HCT116 (cell line): ENCODE measurements around the gene UBTD1. TPM values are rescaled to one million over a fixed set of nuclear protein-coding genes. Genes with fewer than 3 reads are reported as not detected.
A peak's percentile ranks its signal among the peaks of the same experiment; 100 is the strongest.
"Not testable (repeated sequence)": the region's sequence is repeated elsewhere in the genome, so short reads cannot be mapped to it uniquely, and the experiment has no call there.

Experiments used
- ATAC-seq: fragments of 200-7000 bp; cut with Tn5 transposase; 2 replicates; pipeline ENCODE4 v1.9.1; 2020; ENCODE audit warnings: mild to moderate bottlenecking, moderate library complexity
- BruUV-seq: library from RNA; stranded (reverse); fragments of 400-500 nt; replicated peaks from 2 replicates; lab custom pipeline; 2021; lab: Mats Ljungman, UMichigan
- CTCF ChIA-PET: fragments of 300-600 bp; sonication (Branson Sonifier 250); formaldehyde crosslinking; loops from one replicate; lab custom pipeline; 2021; ENCODE audit warnings: antibody characterized with exemption; lab: Charles Lee
- POLR2A ChIA-PET: fragments of 300-600, 350-600 bp; sonication (Branson Sonifier 250); formaldehyde crosslinking; loops from one replicate; lab custom pipeline; 2021; ENCODE audit warnings: antibody characterized with exemption; lab: Charles Lee
- RAD21 ChIA-PET, 2 experiments: fragments of 300-600 bp; sonication (Branson Sonifier 250); formaldehyde crosslinking; loops; one replicate each; lab custom pipeline; 2023; ENCODE audit warnings: low total read pairs in 2 of 2; ENCODE audit not compliant: uncharacterized antibody in 2 of 2, unreplicated experiment in 2 of 2, low non-redundant PET in 1 of 2; lab: Charles Lee
- DNase-seq: peaks from one replicate; pipeline ENCODE4 v3.0.0-alpha.2; 2010; ENCODE audit warnings: low read depth, low spot score
- H2AFZ ChIP-seq: fragments of 200-600 bp; shearing (Covaris generic), sonication (generic); 2 replicates; pipeline ENCODE4 v1.6.1; 2017; ENCODE audit warnings: low read depth, mixed run types, mixed read lengths, antibody characterized with exemption, low read length; ENCODE audit not compliant: poor library complexity, severe bottlenecking
- H3K27ac ChIP-seq: 2 replicates; pipeline ENCODE4 v1.5.1; 2012; ENCODE audit warnings: low read depth, low read length
- H3K27me3 ChIP-seq: fragments of 200-600 bp; sonication (generic); 2 replicates; pipeline ENCODE4 v1.6.1; 2016; ENCODE audit warnings: mixed run types, low read length, mixed read lengths; ENCODE audit not compliant: insufficient read depth
- H3K36me3 ChIP-seq, 2 experiments: fragments of 200-500 bp in 1 of 2; fragments of 200-600 bp in 1 of 2; sonication (Bioruptor generic) in 1 of 2; sonication (generic) in 1 of 2; 2 replicates each; pipeline versions ENCODE4 v1.5.1 to v1.6.1; 2014 to 2016; ENCODE audit warnings: low read length in 2 of 2, inconsistent platforms in 1 of 2, mixed read lengths in 1 of 2, mixed run types in 1 of 2; ENCODE audit not compliant: insufficient read depth in 2 of 2, control insufficient read depth in 1 of 2
- H3K4me1 ChIP-seq, 2 experiments: fragments of 200-600 bp in 1 of 2; sonication (generic) in 1 of 2; 2 replicates each; pipeline versions ENCODE4 v1.5.1 to v1.6.1; 2012 to 2017; ENCODE audit warnings: low read length in 2 of 2, inconsistent platforms in 1 of 2, mild to moderate bottlenecking in 1 of 2, mixed read lengths in 1 of 2, mixed run types in 1 of 2, moderate library complexity in 1 of 2; ENCODE audit not compliant: insufficient read depth in 2 of 2, control insufficient read depth in 1 of 2
- H3K4me2 ChIP-seq: fragments of 200-600 bp; sonication (generic); 2 replicates; pipeline ENCODE4 v1.6.1; 2017; ENCODE audit warnings: mixed run types, low read length, mixed read lengths
- H3K4me3 ChIP-seq, 2 experiments: fragments of 200-600 bp in 1 of 2; sonication (generic) in 1 of 2; replicated peaks in 1 of 2; 2 replicates each; pipeline ENCODE4 v1.5.1; 2011 to 2016; ENCODE audit warnings: low read length in 2 of 2, control low read depth in 1 of 2, low read depth in 1 of 2, mild to moderate bottlenecking in 1 of 2, mixed read lengths in 1 of 2, mixed run types in 1 of 2
- H3K79me2 ChIP-seq: fragments of 200-600 bp; sonication (generic); 2 replicates; pipeline ENCODE4 v1.6.1; 2017; ENCODE audit warnings: mild to moderate bottlenecking, mixed run types, low read length, moderate library complexity, mixed read lengths; ENCODE audit not compliant: insufficient read depth
- H3K9ac ChIP-seq: fragments of 200-600 bp; sonication (generic); 2 replicates; pipeline ENCODE4 v1.6.1; 2016; ENCODE audit warnings: low read length, mixed read lengths
- H3K9me2 ChIP-seq: fragments of 200-600 bp; sonication (generic), shearing (Covaris generic); 2 replicates; pipeline ENCODE4 v1.6.1; 2017; ENCODE audit warnings: mixed run types, mild to moderate bottlenecking, moderate library complexity; ENCODE audit not compliant: insufficient read depth
- H3K9me3 ChIP-seq, 2 experiments: fragments of 200-500 bp in 1 of 2; fragments of 200-600 bp in 1 of 2; sonication (Bioruptor generic) in 1 of 2; sonication (generic) in 1 of 2; 2 replicates each; pipeline ENCODE4 v1.6.1; 2014 to 2017; ENCODE audit warnings: low read length in 2 of 2, mixed read lengths in 2 of 2, inconsistent platforms in 1 of 2, low read depth in 1 of 2, mild to moderate bottlenecking in 1 of 2, mixed run types in 1 of 2, moderate library complexity in 1 of 2; ENCODE audit not compliant: control insufficient read depth in 1 of 2, insufficient read depth in 1 of 2
- H4K20me1 ChIP-seq: fragments of 200-600 bp; sonication (generic), shearing (Covaris generic); 2 replicates; pipeline ENCODE4 v1.6.1; 2017; ENCODE audit warnings: mixed run types, mild to moderate bottlenecking, moderate library complexity; ENCODE audit not compliant: insufficient read depth
- CBX3 ChIP-seq: IDR thresholded peaks from 2 replicates; pipeline ENCODE4 v1.6.1; 2012; ENCODE audit warnings: low read depth
- ELF1 ChIP-seq: IDR thresholded peaks from 2 replicates; pipeline ENCODE4 v1.6.1; 2012; ENCODE audit warnings: low read depth, borderline replicate concordance
- EZH2 ChIP-seq: fragments of 200-600 bp; sonication (generic); IDR thresholded peaks from 2 replicates; pipeline ENCODE4 v1.6.1; 2017; ENCODE audit warnings: antibody characterized with exemption, mixed run types
- intact Hi-C: fragments of 100-400 bp; cut with micrococcal nuclease; formaldehyde crosslinking; loops from 2 replicates; pipeline ENCODE4 v1.10.0; 2022
- total RNA-seq: library from RNA; stranded (reverse); gene quantifications from one replicate; pipeline ENCODE4 v1.2.1, GENCODE V29; 2021; ENCODE audit not compliant: unreplicated experiment

The UBTD1 gene
- total RNA-seq, 1 experiment from 2014 or later = 12.8 TPM

- CTCF ChIA-PET, intact Hi-C loops, H3K9me2 ChIP-seq, H3K27me3 ChIP-seq, ATAC-seq, H3K4me2 ChIP-seq, H3K36me3 ChIP-seq, H4K20me1 ChIP-seq, H3K4me3 ChIP-seq, POLR2A ChIA-PET, H2AFZ ChIP-seq: not testable (repeated sequence)
- peaks cover 0 to 15% of the 10 kb centered on the region in 2 experiments; a peak in 1 of 4 replicates for H3K9me3 ChIP-seq
- TF ChIP-seq CBX3 = peak; percentile 79
- TF ChIP-seq, all 23 proteins: peak for 1; not testable (repeated sequence) for 22
- H3K27ac ChIP-seq, H3K4me1 ChIP-seq, DNase-seq, RAD21 ChIA-PET, H3K79me2 ChIP-seq, H3K9ac ChIP-seq, BruUV-seq: not testable (repeated sequence)
These were observed 63.6 kb downstream of the UBTD1 start for GRCh38 chr10:97562329-97562728.

DNA sequence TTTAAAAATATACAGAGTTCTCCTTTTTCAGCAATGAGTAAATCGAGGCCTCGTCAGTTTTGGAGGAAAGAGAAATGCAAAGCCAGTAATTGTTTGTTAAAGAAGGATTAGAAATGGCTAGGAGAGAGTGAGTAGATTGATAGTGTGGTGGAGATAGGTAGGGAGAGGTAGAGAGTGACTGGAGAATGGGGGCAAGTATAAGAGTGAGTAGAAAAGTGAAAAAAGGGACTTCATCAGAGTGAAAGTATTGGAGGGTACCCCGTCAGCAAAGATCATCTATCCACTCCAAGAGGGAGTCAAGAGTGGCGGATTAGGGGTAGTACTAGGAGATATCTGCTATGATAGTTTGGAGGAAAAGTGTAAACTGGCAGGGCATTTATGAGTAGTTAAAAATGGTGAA lies 64.6 kb downstream of the UBTD1 start:
- CTCF ChIA-PET = no interaction called here
- Histone ChIP-seq H3K4me1 (no peaks in the 10 kb centered on the region), H3K9ac (no peak overlapping the region), H3K79me2 (no peaks in the 10 kb centered on the region), H3K27ac (no peak overlapping the region), H3K36me3 (no peaks in the 10 kb centered on the region), H3K4me3 (no peak overlapping the region), H3K9me2 (no peaks in the 10 kb centered on the region), H4K20me1 (no peaks in the 10 kb centered on the region), H3K9me3 (peaks cover 0 to 15% of the 10 kb centered on the region in 2 experiments; a peak in 1 of 4 replicates), H2AFZ (no peak overlapping the region), H3K4me2 (no peak overlapping the region), H3K27me3 (no peaks in the 10 kb centered on the region)
- no peak for TF ChIP-seq EZH2
- TF ChIP-seq ELF1 = no peak
- POLR2A ChIA-PET = no interaction called here
- BruUV-seq = no TSS peak
- intact Hi-C loops = no loop called here
- DNase-seq (no peak), ATAC-seq (no peak)
- RAD21 ChIA-PET = no interaction called here
